22Rv1 (cell line): ENCODE measurements around the gene ROR1.

Experiments used
- H3K27ac ChIP-seq: fragments of 450-650 bp; 2 replicates; pipeline ENCODE4 v1.5.1; 2017
- ZFX ChIP-seq: fragments of 450-650 bp; IDR thresholded peaks from 2 replicates; pipeline ENCODE4 v1.6.1; 2017; ENCODE audit warnings: antibody characterized with exemption, borderline replicate concordance
- TF ChIP-seq, protein P1 (sequence below): fragments of 450-650 bp; IDR thresholded peaks from 2 replicates; pipeline ENCODE4 v1.5.1; 2017; ENCODE audit warnings: mild to moderate bottlenecking

Gene ROR1

DNA sequence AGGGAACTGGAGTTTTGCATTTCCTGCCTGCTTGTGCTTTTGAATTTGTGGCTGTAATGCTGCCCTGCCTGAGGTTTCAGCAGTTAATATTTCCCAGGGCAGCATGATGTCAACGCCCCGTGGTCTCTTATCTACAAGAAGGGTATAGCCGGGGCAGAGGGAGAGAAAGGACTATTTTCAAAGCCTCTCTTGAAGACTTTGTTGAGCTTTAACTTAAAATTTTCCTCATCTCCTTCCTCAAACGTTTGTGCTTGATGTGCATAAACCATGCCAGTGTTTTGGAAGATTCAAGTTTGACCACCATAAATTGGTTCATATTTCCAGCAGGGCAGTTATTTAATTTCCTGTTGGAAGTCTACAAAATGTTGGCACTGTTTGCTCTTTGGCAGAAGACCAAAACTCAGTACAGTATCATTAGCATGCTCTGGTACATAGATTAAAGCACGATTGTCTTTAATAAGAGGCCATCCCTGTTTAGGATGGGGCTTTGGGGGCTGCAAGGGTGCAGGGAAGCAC lies 43.4 kb downstream of the ROR1 start:
- no peak overlapping the region for H3K27ac ChIP-seq
- TF ChIP-seq ZFX = no peak

DNA sequence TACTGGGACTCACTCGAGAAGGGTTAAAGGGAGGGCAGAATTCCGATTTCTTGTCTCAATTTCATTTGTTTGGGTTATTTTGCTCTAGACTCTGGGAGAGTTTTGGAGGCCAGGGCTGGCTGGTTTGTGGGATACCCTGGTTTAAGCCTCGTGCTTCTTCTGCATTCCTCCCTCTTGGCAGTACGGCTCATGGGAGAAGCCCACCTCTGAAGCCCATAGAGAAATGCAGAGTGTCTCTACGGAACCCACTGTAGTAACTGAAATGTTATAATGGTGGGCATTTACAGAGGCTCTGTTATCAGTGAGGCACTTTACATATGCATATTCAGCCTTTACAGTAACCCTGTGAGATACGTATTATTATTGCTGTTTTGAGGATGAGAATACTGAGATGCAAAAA lies 43.9 kb downstream of the ROR1 start:
- TF ChIP-seq, protein P1, sequence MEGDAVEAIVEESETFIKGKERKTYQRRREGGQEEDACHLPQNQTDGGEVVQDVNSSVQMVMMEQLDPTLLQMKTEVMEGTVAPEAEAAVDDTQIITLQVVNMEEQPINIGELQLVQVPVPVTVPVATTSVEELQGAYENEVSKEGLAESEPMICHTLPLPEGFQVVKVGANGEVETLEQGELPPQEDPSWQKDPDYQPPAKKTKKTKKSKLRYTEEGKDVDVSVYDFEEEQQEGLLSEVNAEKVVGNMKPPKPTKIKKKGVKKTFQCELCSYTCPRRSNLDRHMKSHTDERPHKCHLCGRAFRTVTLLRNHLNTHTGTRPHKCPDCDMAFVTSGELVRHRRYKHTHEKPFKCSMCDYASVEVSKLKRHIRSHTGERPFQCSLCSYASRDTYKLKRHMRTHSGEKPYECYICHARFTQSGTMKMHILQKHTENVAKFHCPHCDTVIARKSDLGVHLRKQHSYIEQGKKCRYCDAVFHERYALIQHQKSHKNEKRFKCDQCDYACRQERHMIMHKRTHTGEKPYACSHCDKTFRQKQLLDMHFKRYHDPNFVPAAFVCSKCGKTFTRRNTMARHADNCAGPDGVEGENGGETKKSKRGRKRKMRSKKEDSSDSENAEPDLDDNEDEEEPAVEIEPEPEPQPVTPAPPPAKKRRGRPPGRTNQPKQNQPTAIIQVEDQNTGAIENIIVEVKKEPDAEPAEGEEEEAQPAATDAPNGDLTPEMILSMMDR = no peak
- no peak for TF ChIP-seq ZFX
- H3K27ac ChIP-seq = no peak overlapping the region

DNA sequence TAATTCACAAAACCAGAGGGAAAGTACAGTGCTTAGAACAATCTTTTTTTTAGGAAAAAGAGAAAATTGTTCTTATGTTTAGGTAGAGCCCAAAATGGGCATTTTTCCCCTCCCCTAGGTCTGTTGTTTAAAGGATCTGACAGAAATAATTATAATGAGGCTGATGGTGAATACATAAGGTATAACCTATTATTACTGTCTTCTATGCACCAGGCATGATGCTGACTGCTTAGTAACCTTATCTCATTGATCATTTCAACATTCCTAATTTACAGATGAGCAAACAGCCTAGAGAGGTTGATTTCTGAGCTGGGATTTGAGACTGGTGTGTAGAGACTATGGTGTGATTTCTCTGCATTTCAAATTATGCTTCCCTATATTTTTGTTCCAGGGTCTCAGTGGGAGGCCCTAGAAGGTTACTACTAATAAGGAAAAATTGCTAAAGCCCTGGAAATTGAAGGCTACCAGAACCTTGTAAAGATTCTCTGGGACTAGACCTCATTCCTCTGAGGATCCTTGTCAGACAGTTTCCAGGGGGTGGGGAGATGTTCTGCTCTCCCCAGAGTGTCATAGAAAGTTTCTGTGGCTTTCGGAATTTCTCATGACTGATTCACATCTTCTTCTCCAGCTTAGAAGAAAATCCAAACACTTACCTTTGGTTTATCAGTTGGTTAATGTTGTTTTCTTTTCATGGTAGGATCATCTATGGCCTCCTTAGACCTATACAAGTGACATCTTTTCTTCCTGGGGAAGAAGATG lies 44.9 kb downstream of the ROR1 start:
- no peak for TF ChIP-seq ZFX
- TF ChIP-seq, protein P1 = no peak
- no peak overlapping the region for H3K27ac ChIP-seq

DNA sequence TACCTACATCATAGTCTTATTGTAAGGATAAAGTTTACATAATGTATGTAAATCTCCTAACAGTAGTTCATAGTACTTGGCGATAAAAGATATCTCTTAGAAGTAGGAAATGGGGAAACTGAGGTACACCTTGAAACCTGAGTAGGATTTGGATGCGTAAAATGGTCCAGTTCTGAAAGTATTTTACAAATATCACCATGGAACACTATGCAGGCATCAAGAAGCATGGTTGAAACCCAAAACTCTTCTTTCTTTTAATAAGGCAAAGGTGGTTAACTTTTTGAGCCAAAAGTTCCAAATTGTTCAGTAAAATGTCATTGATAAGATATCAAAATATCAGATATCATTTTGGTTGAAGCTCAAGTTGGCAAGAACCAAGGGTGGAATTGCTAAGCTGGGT lies 46.0 kb downstream of the ROR1 start:
- no peak overlapping the region for H3K27ac ChIP-seq
- TF ChIP-seq, protein P1 = no peak
- no peak for TF ChIP-seq ZFX

- no peak overlapping the region for H3K27ac ChIP-seq
- TF ChIP-seq, protein P1 = no peak
Observed at GRCh38 chr1:63821091-63822005, 47.5 kb downstream of the ROR1 start.

GRCh38 chr1:63822540-63822939 lies 48.7 kb downstream of the ROR1 start:
- TF ChIP-seq ZFX = no peak
- TF ChIP-seq, protein P1 = no peak
- H3K27ac ChIP-seq = no peak overlapping the region

GRCh38 chr1:63824451-63824850 lies 50.6 kb downstream of the ROR1 start:
- no peak overlapping the region for H3K27ac ChIP-seq
- TF ChIP-seq, protein P1 = no peak
- no peak for TF ChIP-seq ZFX
